ENCODE data around the gene VEGFB. TPM values are rescaled to one million over a fixed set of nuclear protein-coding genes. Genes with fewer than 3 reads are reported as not detected.

The VEGFB gene
- total and polyA plus RNA-seq, 7 experiments from 2014 or later: 12.9 to 99.5 (median 58.7) TPM

GRCh38 chr11:64248578-64248977 is 14.2 kb downstream of the VEGFB start:
- H3K27ac ChIP-seq (ENCODE audit: low read depth, low read length): no peak overlapping the region
- ChIA-PET POLR2A (interaction anchor here (0.9 to 12.3 kb wide), 3 partner anchors 9 to 44 kb away, joined by 4 to 154 read pairs (median 8); no protein-coding TSS in a partner anchor), CTCF (interaction anchor here (0.7 to 1.1 kb wide), 3 partner anchors 21 to 69 kb away, joined by 3 read pairs; partner anchors contain the start of genes PRDX5 and TRMT112)
- no peaks in the 10 kb centered on the region for H3K36me3 Mint-ChIP-seq
- DNase-seq (no peak), ATAC-seq (no peak)
- H3K4me1 ChIP-seq (ENCODE audit: control insufficient read depth in 2 of 2, insufficient read depth in 2 of 2, low read length in 2 of 2): peaks cover 24 to 25% of the 10 kb centered on the region in 2 donors
- peak overlapping the region in 2 of 9 donors; percentile 7 to 16 for H3K27ac Mint-ChIP-seq
- H3K4me3 ChIP-seq (ENCODE audit: low read length): no peak overlapping the region
- intact Hi-C loops (cut with micrococcal nuclease): no loop called here
- H3K27me3 Mint-ChIP-seq: peaks cover 0 to 3% (median 0%) of the 10 kb centered on the region in 5 donors
- peaks cover 7 to 47% (median 22%) of the 10 kb centered on the region in 7 donors for H3K4me1 Mint-ChIP-seq
- no peaks in the 10 kb centered on the region for H3K27me3 ChIP-seq (ENCODE audit: control insufficient read depth in 2 of 2, insufficient read depth in 2 of 2, low read length in 2 of 2)
- H3K36me3 ChIP-seq (ENCODE audit: control insufficient read depth in 2 of 3, insufficient read depth in 3 of 3, low read length in 3 of 3): peaks cover 0 to 3% (median 0%) of the 10 kb centered on the region in 3 experiments
- H3K4me3 Mint-ChIP-seq: peak overlapping the region in 5 of 10 donors; percentile 70 to 92 (median 85)
- H3K9me3 ChIP-seq (ENCODE audit: control insufficient read depth in 2 of 3, low read length in 3 of 3): no peaks in the 10 kb centered on the region
- H3K9me3 Mint-ChIP-seq: peaks cover 0 to 2% (median 0%) of the 10 kb centered on the region in 11 donors

GRCh38 chr11:64249038-64249437 is 14.7 kb downstream of the VEGFB start:
- intact Hi-C loops (cut with micrococcal nuclease): no loop called here
- peaks cover 7 to 48% (median 19%) of the 10 kb centered on the region in 7 donors for H3K4me1 Mint-ChIP-seq

DNA sequence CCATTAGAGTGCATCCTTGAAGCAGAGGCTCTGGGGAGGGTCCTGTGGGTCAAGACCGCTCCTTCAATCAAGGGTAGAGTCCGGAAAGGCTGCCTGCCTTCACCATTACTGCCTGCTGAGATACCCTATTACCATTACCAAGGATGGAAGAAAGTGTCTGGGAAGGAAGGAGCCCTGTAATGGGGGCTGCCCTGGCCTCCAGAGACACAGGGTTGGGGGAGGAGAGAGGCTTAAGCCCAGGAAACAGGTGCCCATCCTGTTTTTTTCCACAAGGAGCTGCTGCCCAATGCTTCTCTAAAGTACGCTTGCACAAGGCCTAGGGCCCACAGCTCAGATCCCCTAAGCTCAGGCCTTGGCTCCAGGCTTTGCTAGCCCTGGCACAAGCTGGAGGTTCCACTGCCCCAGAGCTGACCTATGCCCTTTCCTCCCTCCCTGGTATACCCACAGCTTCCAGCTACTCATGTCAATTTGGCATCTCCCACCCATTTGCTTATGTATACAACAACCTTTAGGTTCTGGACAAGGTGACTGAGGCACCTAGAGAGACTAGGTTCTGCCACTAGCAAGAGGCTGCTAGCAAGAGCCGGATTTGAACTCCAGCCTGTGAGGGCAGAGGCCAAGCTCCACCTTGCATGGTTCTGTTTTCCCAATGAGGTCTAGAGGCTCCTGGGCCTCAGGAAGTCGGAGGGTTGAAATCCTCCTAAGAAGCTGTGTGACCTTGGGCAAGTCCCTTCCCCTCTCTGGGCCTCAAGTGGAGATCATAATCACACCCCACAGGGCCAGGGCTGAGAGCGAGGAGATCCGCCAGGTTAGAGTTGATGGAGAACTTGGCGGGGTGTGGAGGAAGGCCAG is 15.4 kb downstream of the VEGFB start:
- H3K4me3 ChIP-seq (ENCODE audit: low read length): no peak overlapping the region
- Mint-ChIP-seq H3K4me1 (peaks cover 7 to 48% (median 19%) of the 10 kb centered on the region in 7 donors), H3K9me3 (peaks cover 0 to 2% (median 0%) of the 10 kb centered on the region in 11 donors), H3K4me3 (peak overlapping the region in 9 of 10 donors; percentile 49 to 80 (median 57)), H3K36me3 (no peaks in the 10 kb centered on the region), H3K27ac (peak overlapping the region in 5 of 9 donors; percentile 8 to 73 (median 27)), H3K27me3 (peaks cover 0 to 3% (median 0%) of the 10 kb centered on the region in 5 donors)
- ChIA-PET POLR2A (interaction anchor here (0.7 to 12.3 kb wide), 10 partner anchors 7 to 1609 kb away, joined by 3 to 154 read pairs (median 5); partner anchors contain the start of genes FKBP2, NUDT22 and TRPT1), CTCF (interaction anchor here (0.9 to 3.7 kb wide), 9 partner anchors 8 to 68 kb away, joined by 3 to 31 read pairs (median 3); partner anchors contain the start of genes FERMT3, FKBP2, PRDX5 and TRMT112)
- no peak overlapping the region for H3K27ac ChIP-seq (ENCODE audit: low read depth, low read length)
- no peaks in the 10 kb centered on the region for H3K27me3 ChIP-seq (ENCODE audit: control insufficient read depth in 2 of 2, insufficient read depth in 2 of 2, low read length in 2 of 2)
- H3K36me3 ChIP-seq (ENCODE audit: control insufficient read depth in 2 of 3, insufficient read depth in 3 of 3, low read length in 3 of 3): no peaks in the 10 kb centered on the region
- no peak for DNase-seq
- ATAC-seq: no peak
- peaks cover 20 to 25% of the 10 kb centered on the region in 2 donors for H3K4me1 ChIP-seq (ENCODE audit: control insufficient read depth in 2 of 2, insufficient read depth in 2 of 2, low read length in 2 of 2)
- H3K9me3 ChIP-seq (ENCODE audit: control insufficient read depth in 2 of 3, low read length in 3 of 3): no peaks in the 10 kb centered on the region
- intact Hi-C loops (cut with micrococcal nuclease): loop anchor here in 1 of 2 donors (1.0 kb wide), 1 partner anchor 8 kb away; the partner anchor contains the start of gene FKBP2

More at GRCh38 chr11:64249038-64249437, 14.7 kb downstream of the VEGFB start:
- Mint-ChIP-seq H3K36me3 (no peaks in the 10 kb centered on the region), H3K9me3 (peaks cover 0 to 2% (median 0%) of the 10 kb centered on the region in 11 donors), H3K4me3 (peak overlapping the region in 6 of 10 donors; percentile 27 to 88 (median 37)), H3K27me3 (peaks cover 0 to 3% (median 0%) of the 10 kb centered on the region in 5 donors), H3K27ac (no peak overlapping the region)
- Histone ChIP-seq H3K27me3 (ENCODE audit: control insufficient read depth in 2 of 2, insufficient read depth in 2 of 2, low read length in 2 of 2) (no peaks in the 10 kb centered on the region), H3K4me3 (ENCODE audit: low read length) (no peak overlapping the region), H3K27ac (ENCODE audit: low read depth, low read length) (no peak overlapping the region), H3K4me1 (ENCODE audit: control insufficient read depth in 2 of 2, insufficient read depth in 2 of 2, low read length in 2 of 2) (peaks cover 21 to 25% of the 10 kb centered on the region in 2 donors), H3K36me3 (ENCODE audit: control insufficient read depth in 2 of 3, insufficient read depth in 3 of 3, low read length in 3 of 3) (no peaks in the 10 kb centered on the region), H3K9me3 (ENCODE audit: control insufficient read depth in 2 of 3, low read length in 3 of 3) (no peaks in the 10 kb centered on the region)
- no peak for ATAC-seq
- no peak for DNase-seq
- ChIA-PET POLR2A (interaction anchor here (1.2 to 12.3 kb wide), 4 partner anchors 9 to 48 kb away, joined by 3 to 154 read pairs (median 7); no protein-coding TSS in a partner anchor), CTCF (interaction anchor here (1.1 to 3.7 kb wide), 3 partner anchors 20 to 68 kb away, joined by 3 to 31 read pairs (median 8); partner anchors contain the start of genes FERMT3, PRDX5 and TRMT112)

GRCh38 chr11:64250415-64251015 is 16.1 kb downstream of the VEGFB start:
- no peaks in the 10 kb centered on the region for H3K9me3 ChIP-seq (ENCODE audit: control insufficient read depth in 2 of 3, low read length in 3 of 3)
- ChIA-PET CTCF (interaction anchor here (0.9 to 3.7 kb wide), 8 partner anchors 9 to 51 kb away, joined by 3 to 31 read pairs (median 6); partner anchors contain the start of genes FERMT3 and FKBP2), POLR2A (interaction anchor here (0.7 to 12.3 kb wide), 10 partner anchors 7 to 1608 kb away, joined by 3 to 154 read pairs (median 7); partner anchors contain the start of genes FERMT3, FKBP2, NUDT22 and TRPT1)
- H3K36me3 Mint-ChIP-seq: no peaks in the 10 kb centered on the region
- H3K4me3 ChIP-seq (ENCODE audit: low read length): peak overlapping the region; percentile 63
- peaks cover 0 to 2% (median 0%) of the 10 kb centered on the region in 11 donors for H3K9me3 Mint-ChIP-seq
- intact Hi-C loops (cut with micrococcal nuclease): loop anchor here (1.0 kb wide), 5 partner anchors 9 to 51 kb away; partner anchors contain the start of genes FKBP2 (in 2 of the 2) and GPR137 (in 1 of the 2)
- DNase-seq (no peak), ATAC-seq (no peak)
- H3K36me3 ChIP-seq (ENCODE audit: control insufficient read depth in 2 of 3, insufficient read depth in 3 of 3, low read length in 3 of 3): no peaks in the 10 kb centered on the region
- H3K27me3 ChIP-seq (ENCODE audit: control insufficient read depth in 2 of 2, insufficient read depth in 2 of 2, low read length in 2 of 2): no peaks in the 10 kb centered on the region
- H3K4me1 Mint-ChIP-seq: peaks cover 7 to 46% (median 19%) of the 10 kb centered on the region in 7 donors
- peak overlapping the region in 1 of 9 donors; percentile 73 for H3K27ac Mint-ChIP-seq
- peaks cover 0 to 3% (median 0%) of the 10 kb centered on the region in 5 donors for H3K27me3 Mint-ChIP-seq
- peak overlapping the region; percentile 53 for H3K27ac ChIP-seq (ENCODE audit: low read depth, low read length)
- peaks cover 16 to 18% of the 10 kb centered on the region in 2 donors for H3K4me1 ChIP-seq (ENCODE audit: control insufficient read depth in 2 of 2, insufficient read depth in 2 of 2, low read length in 2 of 2)
- peak overlapping the region; percentile 45 to 91 (median 86) for H3K4me3 Mint-ChIP-seq

DNA sequence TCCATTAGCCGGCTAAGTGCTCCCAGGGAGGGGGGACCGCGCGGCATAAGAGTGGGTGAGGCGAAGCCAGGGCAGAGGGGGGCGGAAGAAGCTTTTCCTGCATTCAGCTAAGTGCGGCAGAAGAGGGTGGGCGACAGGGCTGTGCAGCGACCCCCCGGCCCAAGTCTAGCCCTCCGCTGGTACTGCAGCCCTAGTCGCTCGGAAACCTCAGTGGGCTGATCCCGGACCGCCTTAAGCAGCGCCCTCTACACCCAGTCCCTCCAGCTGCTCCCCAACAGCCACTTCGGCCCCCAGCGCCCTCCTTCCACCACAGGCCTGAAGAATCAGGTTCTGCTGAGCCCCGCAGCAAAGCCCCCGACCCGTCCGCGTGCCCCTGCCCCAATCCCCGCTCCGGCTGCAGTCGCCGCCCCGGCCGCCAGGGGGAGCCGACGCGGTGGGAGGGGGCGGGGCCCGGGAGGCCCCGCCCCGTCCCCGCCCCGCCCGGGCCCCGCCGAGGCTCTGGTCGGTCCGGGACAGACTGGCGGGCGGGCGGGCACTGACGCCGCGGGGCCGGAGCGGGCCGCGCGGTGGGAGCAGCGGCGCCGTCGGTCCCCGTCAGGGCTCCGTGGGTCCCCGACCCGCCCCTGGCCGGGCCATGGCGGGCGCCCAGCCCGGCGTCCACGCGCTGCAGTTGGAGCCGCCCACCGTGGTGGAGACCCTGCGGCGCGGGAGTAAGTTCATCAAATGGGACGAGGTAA is 16.8 kb downstream of the VEGFB start, which contains the start of gene PLCB3:
Gene PLCB3 (plus strand): TSS at position 515 of the 737 bp plus-strand sequence. CDS start 120 bp downstream, at position 635.
- ATAC-seq (peak; percentile 83), DNase-seq (peak; percentile 30 to 81 (median 57))
- Mint-ChIP-seq H3K4me1 (peaks cover 7 to 41% (median 14%) of the 10 kb centered on the region in 7 donors), H3K27me3 (peaks cover 0 to 3% (median 0%) of the 10 kb centered on the region in 5 donors), H3K9me3 (peaks cover 0 to 2% (median 0%) of the 10 kb centered on the region in 11 donors), H3K4me3 (peak within 1 kb of the TSS; percentile 81 to 96 (median 88)), H3K36me3 (no peaks in the 10 kb centered on the region), H3K27ac (peak within 1 kb of the TSS in 7 of 9 donors; percentile 26 to 84 (median 71))
- Histone ChIP-seq H3K36me3 (ENCODE audit: control insufficient read depth in 2 of 3, insufficient read depth in 3 of 3, low read length in 3 of 3) (no peaks in the 10 kb centered on the region), H3K4me1 (ENCODE audit: control insufficient read depth in 2 of 2, insufficient read depth in 2 of 2, low read length in 2 of 2) (peaks cover 13 to 16% of the 10 kb centered on the region in 2 donors), H3K9me3 (ENCODE audit: control insufficient read depth in 2 of 3, low read length in 3 of 3) (no peaks in the 10 kb centered on the region), H3K4me3 (ENCODE audit: low read length) (peak within 1 kb of the TSS; percentile 69), H3K27me3 (ENCODE audit: control insufficient read depth in 2 of 2, insufficient read depth in 2 of 2, low read length in 2 of 2) (no peaks in the 10 kb centered on the region), H3K27ac (ENCODE audit: low read depth, low read length) (peak within 1 kb of the TSS; percentile 59)
- ChIA-PET CTCF (interaction anchor here (1.1 to 3.7 kb wide), 7 partner anchors 10 to 53 kb away, joined by 3 to 31 read pairs (median 8); partner anchors contain the start of genes FERMT3 and FKBP2), POLR2A (interaction anchor here (0.7 to 12.3 kb wide), 6 partner anchors 8 to 46 kb away, joined by 3 to 154 read pairs (median 9); partner anchors contain the start of genes FERMT3, NUDT22 and TRPT1)
- intact Hi-C loops (cut with micrococcal nuclease): loop anchor here (1.0 kb wide), 5 partner anchors 10 to 50 kb away; partner anchors contain the start of genes FKBP2 (in 1 of the 2) and GPR137 (in 1 of the 2)
